Hepatocyte (in vitro differentiated cells): ENCODE data around the gene KRTAP20-4. TPM values are rescaled to one million over a fixed set of nuclear protein-coding genes. Genes with fewer than 3 reads are reported as not detected.

Source experiments
- DNase-seq: peaks from one replicate; pipeline ENCODE4 v3.0.0-alpha.2; 2016; ENCODE audit warnings: low spot score
- H2AFZ ChIP-seq: fragments of 200-600 bp; sonication (generic); 2 replicates; pipeline ENCODE4 v1.6.0; 2016; ENCODE audit warnings: antibody characterized with exemption, mild to moderate bottlenecking
- H3K27ac ChIP-seq: fragments of 200-600 bp; sonication (generic); 2 replicates; pipeline ENCODE4 v1.5.1; 2016; ENCODE audit warnings: mild to moderate bottlenecking
- H3K27me3 ChIP-seq: fragments of 200-600 bp; sonication (generic); 2 replicates; pipeline ENCODE4 v1.6.1; 2016
- H3K36me3 ChIP-seq: fragments of 200-600 bp; sonication (generic); replicated peaks from 2 replicates; pipeline ENCODE4 v1.5.1; 2016; ENCODE audit warnings: low read depth; ENCODE audit not compliant: insufficient read depth
- H3K4me1 ChIP-seq: fragments of 200-600 bp; sonication (generic); 2 replicates; pipeline ENCODE4 v1.5.1; 2016; ENCODE audit warnings: mild to moderate bottlenecking, moderate library complexity; ENCODE audit not compliant: insufficient read depth
- H3K4me2 ChIP-seq: fragments of 200-600 bp; sonication (generic); 2 replicates; pipeline ENCODE4 v1.6.0; 2016
- H3K4me3 ChIP-seq: fragments of 200-600 bp; sonication (generic); 2 replicates; pipeline ENCODE4 v1.5.1; 2016; ENCODE audit warnings: mild to moderate bottlenecking
- H3K79me2 ChIP-seq: fragments of 200-600 bp; sonication (generic); 2 replicates; pipeline ENCODE4 v1.6.0; 2017; ENCODE audit warnings: mild to moderate bottlenecking
- H3K9me2 ChIP-seq: fragments of 200-600 bp; sonication (generic); replicated peaks from 2 replicates; pipeline ENCODE4 v1.6.0; 2017; ENCODE audit warnings: mild to moderate bottlenecking; ENCODE audit not compliant: insufficient read depth
- H3K9me3 ChIP-seq: fragments of 200-600 bp; sonication (generic); 2 replicates; pipeline ENCODE4 v1.5.1; 2016; ENCODE audit warnings: low read depth, mild to moderate bottlenecking
- H4K20me1 ChIP-seq: fragments of 200-600 bp; sonication (generic); 2 replicates; pipeline ENCODE4 v1.6.0; 2016; ENCODE audit warnings: mild to moderate bottlenecking; ENCODE audit not compliant: insufficient read depth, poor library complexity, severe bottlenecking
- EZH2 ChIP-seq: fragments of 200-600 bp; sonication (generic); IDR thresholded peaks from 2 replicates; pipeline ENCODE4 v1.6.1; 2016; ENCODE audit warnings: antibody characterized with exemption, mild to moderate bottlenecking, borderline replicate concordance
- EZH2phosphoT487 ChIP-seq: fragments of 200-600 bp; sonication (generic); IDR thresholded peaks from one replicate; pipeline ENCODE4 v1.6.1; 2018; ENCODE audit warnings: antibody characterized with exemption, mild to moderate bottlenecking, low read depth, moderate library complexity; ENCODE audit not compliant: unreplicated experiment, severe bottlenecking
- WGBS: methylation state at CpG from one replicate; pipeline ENCODE4 v1.1.6; 2016; ENCODE audit warnings: low lambda C conversion rate; ENCODE audit errors: missing lambda C conversion rate; 5-methylcytosine and 5-hydroxymethylcytosine counted together
- polyA plus RNA-seq: library from polyadenylated mRNA; unstranded; fragments of >200 nt; fragmentation: Nextera tagmentation; extraction: Ambion mirVana; gene quantifications from 2 replicates; pipeline ENCODE4 v1.2.1, GENCODE V29; 2016
- total RNA-seq: library from RNA; depleted of rRNA; stranded (reverse); fragments of >200 nt; gene quantifications from 2 replicates; pipeline ENCODE4 v1.2.3, GENCODE V29; 2014
- TF ChIP-seq, protein P1 (sequence below): fragments of 200-600 bp; sonication (generic); IDR thresholded peaks from 2 replicates; pipeline ENCODE4 v1.5.1; 2016; ENCODE audit warnings: antibody characterized with exemption, mild to moderate bottlenecking; ENCODE audit not compliant: poor library complexity

KRTAP20-4 gene
- total and polyA plus RNA-seq, 2 experiments from 2014 or later: not detected

DNA sequence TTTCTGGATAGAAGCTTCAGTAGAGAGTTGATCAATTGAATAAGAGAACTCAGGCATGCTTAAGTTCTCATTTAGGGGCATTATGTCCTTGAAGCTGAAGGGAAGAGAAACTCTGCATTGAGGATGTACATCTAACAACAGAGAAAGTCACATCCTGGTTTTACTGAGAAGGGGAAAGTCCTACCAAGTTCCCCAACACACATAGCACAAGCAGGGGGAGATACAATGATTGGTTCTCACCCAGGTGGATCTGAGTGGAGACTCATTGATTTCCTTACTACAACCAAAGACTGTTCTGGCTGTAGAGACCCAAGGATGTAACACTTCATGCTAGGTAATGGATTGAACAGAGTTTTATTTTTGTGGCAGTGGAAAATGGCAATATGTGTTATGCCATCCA lies 5.2 kb upstream of the KRTAP20-4 start:
- H3K79me2 ChIP-seq: no peaks in the 10 kb centered on the region
- no peak for TF ChIP-seq EZH2
- TF ChIP-seq, protein P1, sequence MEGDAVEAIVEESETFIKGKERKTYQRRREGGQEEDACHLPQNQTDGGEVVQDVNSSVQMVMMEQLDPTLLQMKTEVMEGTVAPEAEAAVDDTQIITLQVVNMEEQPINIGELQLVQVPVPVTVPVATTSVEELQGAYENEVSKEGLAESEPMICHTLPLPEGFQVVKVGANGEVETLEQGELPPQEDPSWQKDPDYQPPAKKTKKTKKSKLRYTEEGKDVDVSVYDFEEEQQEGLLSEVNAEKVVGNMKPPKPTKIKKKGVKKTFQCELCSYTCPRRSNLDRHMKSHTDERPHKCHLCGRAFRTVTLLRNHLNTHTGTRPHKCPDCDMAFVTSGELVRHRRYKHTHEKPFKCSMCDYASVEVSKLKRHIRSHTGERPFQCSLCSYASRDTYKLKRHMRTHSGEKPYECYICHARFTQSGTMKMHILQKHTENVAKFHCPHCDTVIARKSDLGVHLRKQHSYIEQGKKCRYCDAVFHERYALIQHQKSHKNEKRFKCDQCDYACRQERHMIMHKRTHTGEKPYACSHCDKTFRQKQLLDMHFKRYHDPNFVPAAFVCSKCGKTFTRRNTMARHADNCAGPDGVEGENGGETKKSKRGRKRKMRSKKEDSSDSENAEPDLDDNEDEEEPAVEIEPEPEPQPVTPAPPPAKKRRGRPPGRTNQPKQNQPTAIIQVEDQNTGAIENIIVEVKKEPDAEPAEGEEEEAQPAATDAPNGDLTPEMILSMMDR: no peak
- no peak for TF ChIP-seq EZH2phosphoT487
- no peak for DNase-seq
- H3K9me3 ChIP-seq: no peaks in the 10 kb centered on the region
- no peak overlapping the region for H3K4me3 ChIP-seq
- H3K27ac ChIP-seq: no peak overlapping the region
- H3K4me2 ChIP-seq: no peak overlapping the region
- no peak overlapping the region for H2AFZ ChIP-seq
- H3K4me1 ChIP-seq: no peaks in the 10 kb centered on the region
- H3K9me2 ChIP-seq: no peaks in the 10 kb centered on the region
- H3K27me3 ChIP-seq: no peaks in the 10 kb centered on the region
- no peaks in the 10 kb centered on the region for H4K20me1 ChIP-seq
- no peaks in the 10 kb centered on the region for H3K36me3 ChIP-seq

DNA sequence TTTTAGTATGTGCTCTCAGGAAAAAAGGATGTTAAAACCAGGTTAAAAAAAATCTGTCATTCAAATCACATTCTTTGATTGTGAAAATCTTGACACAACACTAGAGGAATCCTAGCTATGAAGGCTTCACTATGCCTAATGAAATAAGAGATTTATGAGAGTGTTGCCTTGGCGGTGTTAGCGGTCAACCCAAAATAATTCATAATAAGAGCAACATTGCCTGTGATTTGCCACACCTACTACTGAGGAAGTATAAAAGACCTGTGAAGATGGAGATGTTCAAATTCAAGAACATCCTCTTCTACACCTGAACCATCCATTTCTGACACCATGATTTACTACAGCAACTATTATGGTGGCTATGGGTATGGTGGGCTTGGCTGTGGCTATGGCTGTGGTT lies 4.3 kb upstream of the KRTAP20-4 start, which contains the start of gene KRTAP20-1:
Gene KRTAP20-1, plus strand, starts transcription at position 301 of the 400 bp plus-strand sequence. Its CDS starts 30 bp downstream, at position 331.
- H2AFZ ChIP-seq: no peak within 1 kb of the TSS
- H3K4me3 ChIP-seq: no peak within 1 kb of the TSS
- no peaks in the 10 kb centered on the region for H3K9me2 ChIP-seq
- H3K4me1 ChIP-seq: no peaks in the 10 kb centered on the region
- H3K9me3 ChIP-seq: no peaks in the 10 kb centered on the region
- WGBS: 96% methylated on average over 2 of the region's 2 CpGs
- no peaks in the 10 kb centered on the region for H3K79me2 ChIP-seq
- no peak within 1 kb of the TSS for H3K4me2 ChIP-seq
- H3K27ac ChIP-seq: no peak within 1 kb of the TSS
- no peaks in the 10 kb centered on the region for H4K20me1 ChIP-seq
- no peaks in the 10 kb centered on the region for H3K27me3 ChIP-seq
- DNase-seq: no peak
- H3K36me3 ChIP-seq: no peaks in the 10 kb centered on the region
- TF ChIP-seq EZH2phosphoT487 (no peak), EZH2 (no peak)
- TF ChIP-seq, protein P1: no peak

DNA sequence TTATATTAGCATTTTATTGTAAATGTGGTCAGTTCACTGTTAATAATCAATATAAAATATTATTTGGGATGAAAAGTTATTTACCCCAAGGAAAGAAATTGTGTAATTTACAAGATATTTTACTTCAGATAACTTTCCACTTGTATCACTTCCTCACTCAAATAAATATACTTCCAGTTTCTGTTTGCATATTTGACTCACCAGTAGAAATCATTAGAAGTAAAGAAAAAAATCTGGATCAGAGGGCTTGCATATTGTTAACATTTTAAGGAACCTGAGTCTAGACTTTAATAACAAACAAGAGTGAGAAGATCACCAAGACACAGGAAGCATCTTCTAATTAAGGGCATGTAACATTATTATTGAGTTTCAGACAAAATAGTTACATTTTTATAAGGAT lies 347 bp upstream of the KRTAP20-4 start:
- Histone ChIP-seq H3K4me3 (no peak overlapping the region), H3K27ac (no peak overlapping the region), H3K79me2 (no peaks in the 10 kb centered on the region), H3K9me3 (no peaks in the 10 kb centered on the region), H4K20me1 (no peaks in the 10 kb centered on the region), H3K9me2 (no peaks in the 10 kb centered on the region), H3K4me2 (no peak overlapping the region), H2AFZ (no peak overlapping the region), H3K27me3 (no peaks in the 10 kb centered on the region), H3K4me1 (no peaks in the 10 kb centered on the region), H3K36me3 (no peaks in the 10 kb centered on the region)
- no peak for DNase-seq
- TF ChIP-seq EZH2phosphoT487: no peak
- TF ChIP-seq, protein P1: no peak
- no peak for TF ChIP-seq EZH2

DNA sequence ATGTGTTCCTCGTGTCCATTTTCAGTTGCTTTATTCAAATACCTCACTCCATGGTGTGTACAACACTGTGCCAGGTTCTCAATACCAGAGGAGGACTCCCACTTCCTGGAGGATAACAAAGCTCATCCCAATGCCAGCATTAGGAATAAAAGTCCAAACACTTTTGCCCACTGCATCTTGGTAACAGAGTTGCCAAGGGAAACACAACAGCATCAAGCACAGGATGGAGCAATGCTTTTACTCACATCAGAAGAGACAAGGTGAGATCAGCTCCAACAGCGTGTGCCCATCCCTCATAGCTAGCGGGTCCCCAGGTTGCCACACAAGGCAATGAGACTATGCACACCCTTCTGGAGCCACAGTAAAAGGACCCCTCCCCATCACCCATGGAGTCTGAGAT lies 2.9 kb downstream of the KRTAP20-4 start:
- H3K36me3 ChIP-seq: no peaks in the 10 kb centered on the region
- no peaks in the 10 kb centered on the region for H3K9me3 ChIP-seq
- no peaks in the 10 kb centered on the region for H3K9me2 ChIP-seq
- no peak overlapping the region for H2AFZ ChIP-seq
- WGBS: 85% methylated on average over 3 of the region's 3 CpGs
- no peak overlapping the region for H3K4me2 ChIP-seq
- H3K79me2 ChIP-seq: no peaks in the 10 kb centered on the region
- no peak overlapping the region for H3K4me3 ChIP-seq
- no peak overlapping the region for H3K27ac ChIP-seq
- H3K4me1 ChIP-seq: no peaks in the 10 kb centered on the region
- no peak for DNase-seq
- TF ChIP-seq, protein P1: no peak
- no peaks in the 10 kb centered on the region for H4K20me1 ChIP-seq
- no peaks in the 10 kb centered on the region for H3K27me3 ChIP-seq
